ENCODE measurements around the gene CCDC102B.

The CCDC102B gene

GRCh38 chr18:68818584-68818983 is 20.7 kb downstream of the CCDC102B start:
- Histone ChIP-seq H3K9ac (ENCODE audit: low read length in 5 of 5) (no peak overlapping the region), H3K4me1 (ENCODE audit: control insufficient read depth in 5 of 5, insufficient read depth in 5 of 5, low read length in 5 of 5) (no peaks in the 10 kb centered on the region), H3K36me3 (ENCODE audit: control insufficient read depth in 5 of 5, insufficient read depth in 5 of 5, low read length in 5 of 5) (no peaks in the 10 kb centered on the region), H3K27ac (ENCODE audit: low read depth, low read length) (no peak overlapping the region), H3K9me3 (ENCODE audit: control insufficient read depth in 5 of 5, low read length in 5 of 5) (no peaks in the 10 kb centered on the region), H3K4me3 (ENCODE audit: low read depth in 1 of 5, low read length in 5 of 5) (no peak overlapping the region), H3K27me3 (ENCODE audit: control insufficient read depth in 5 of 5, insufficient read depth in 4 of 5, low read length in 5 of 5) (no peaks in the 10 kb centered on the region)

DNA sequence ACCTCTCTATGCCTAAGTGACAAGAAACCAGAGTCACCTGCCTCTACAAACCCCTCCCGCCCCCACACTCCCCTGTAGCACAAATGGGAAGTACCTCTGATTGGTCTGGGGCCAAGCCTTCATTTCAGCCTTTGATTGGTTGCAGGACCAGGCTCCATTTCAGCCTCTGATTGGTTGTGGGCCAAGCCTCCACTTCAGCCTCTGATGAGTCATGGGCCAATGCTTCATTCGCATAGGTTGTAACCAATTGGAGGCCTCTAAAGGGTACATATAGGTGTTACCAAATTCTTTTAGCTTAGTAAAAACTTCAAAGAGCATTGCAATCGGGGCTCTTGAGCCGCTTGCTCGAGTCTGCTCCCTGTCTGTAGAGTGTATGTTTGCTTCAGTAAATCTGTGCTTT is 25.0 kb downstream of the CCDC102B start:
- H3K36me3 ChIP-seq (ENCODE audit: control insufficient read depth in 5 of 5, insufficient read depth in 5 of 5, low read length in 5 of 5): no peaks in the 10 kb centered on the region
- H3K27me3 ChIP-seq (ENCODE audit: control insufficient read depth in 5 of 5, insufficient read depth in 4 of 5, low read length in 5 of 5): no peaks in the 10 kb centered on the region
- peaks cover 0 to 3% (median 0%) of the 10 kb centered on the region in 5 donors for H3K4me1 ChIP-seq (ENCODE audit: control insufficient read depth in 5 of 5, insufficient read depth in 5 of 5, low read length in 5 of 5)
- no peaks in the 10 kb centered on the region for H3K9me3 ChIP-seq (ENCODE audit: control insufficient read depth in 5 of 5, low read length in 5 of 5)
- H3K27ac ChIP-seq (ENCODE audit: low read depth, low read length): no peak overlapping the region
- no peak overlapping the region for H3K4me3 ChIP-seq (ENCODE audit: low read depth in 1 of 5, low read length in 5 of 5)
- H3K9ac ChIP-seq (ENCODE audit: low read length in 5 of 5): no peak overlapping the region

- H3K9ac ChIP-seq (ENCODE audit: low read length in 5 of 5): no peak overlapping the region
- H3K4me3 ChIP-seq (ENCODE audit: low read depth in 1 of 5, low read length in 5 of 5): no peak overlapping the region
- no peak overlapping the region for H3K27ac ChIP-seq (ENCODE audit: low read depth, low read length)
- H3K27me3 ChIP-seq (ENCODE audit: control insufficient read depth in 5 of 5, insufficient read depth in 4 of 5, low read length in 5 of 5): no peaks in the 10 kb centered on the region
- H3K9me3 ChIP-seq (ENCODE audit: control insufficient read depth in 5 of 5, low read length in 5 of 5): no peaks in the 10 kb centered on the region
- no peaks in the 10 kb centered on the region for H3K36me3 ChIP-seq (ENCODE audit: control insufficient read depth in 5 of 5, insufficient read depth in 5 of 5, low read length in 5 of 5)
- H3K4me1 ChIP-seq (ENCODE audit: control insufficient read depth in 5 of 5, insufficient read depth in 5 of 5, low read length in 5 of 5): peaks cover 0 to 7% (median 0%) of the 10 kb centered on the region in 5 donors
Observed at GRCh38 chr18:68826121-68826520, 28.2 kb downstream of the CCDC102B start.

GRCh38 chr18:68830256-68831045 is 32.6 kb downstream of the CCDC102B start:
- no peak overlapping the region for H3K27ac ChIP-seq (ENCODE audit: low read depth, low read length)
- H3K4me3 ChIP-seq (ENCODE audit: low read depth in 1 of 5, low read length in 5 of 5): no peak overlapping the region
- no peak overlapping the region for H3K9ac ChIP-seq (ENCODE audit: low read length in 5 of 5)
- no peaks in the 10 kb centered on the region for H3K9me3 ChIP-seq (ENCODE audit: control insufficient read depth in 5 of 5, low read length in 5 of 5)
- no peaks in the 10 kb centered on the region for H3K36me3 ChIP-seq (ENCODE audit: control insufficient read depth in 5 of 5, insufficient read depth in 5 of 5, low read length in 5 of 5)
- peaks cover 0 to 7% (median 0%) of the 10 kb centered on the region in 5 donors for H3K4me1 ChIP-seq (ENCODE audit: control insufficient read depth in 5 of 5, insufficient read depth in 5 of 5, low read length in 5 of 5)
- no peaks in the 10 kb centered on the region for H3K27me3 ChIP-seq (ENCODE audit: control insufficient read depth in 5 of 5, insufficient read depth in 4 of 5, low read length in 5 of 5)

- H3K9ac ChIP-seq (ENCODE audit: low read length in 5 of 5): no peak overlapping the region
- H3K36me3 ChIP-seq (ENCODE audit: control insufficient read depth in 5 of 5, insufficient read depth in 5 of 5, low read length in 5 of 5): no peaks in the 10 kb centered on the region
- peaks cover 0 to 7% (median 0%) of the 10 kb centered on the region in 5 donors for H3K4me1 ChIP-seq (ENCODE audit: control insufficient read depth in 5 of 5, insufficient read depth in 5 of 5, low read length in 5 of 5)
- no peak overlapping the region for H3K4me3 ChIP-seq (ENCODE audit: low read depth in 1 of 5, low read length in 5 of 5)
- no peaks in the 10 kb centered on the region for H3K9me3 ChIP-seq (ENCODE audit: control insufficient read depth in 5 of 5, low read length in 5 of 5)
- no peak overlapping the region for H3K27ac ChIP-seq (ENCODE audit: low read depth, low read length)
- H3K27me3 ChIP-seq (ENCODE audit: control insufficient read depth in 5 of 5, insufficient read depth in 4 of 5, low read length in 5 of 5): no peaks in the 10 kb centered on the region
Observed at GRCh38 chr18:68833756-68834155, 35.9 kb downstream of the CCDC102B start.

DNA sequence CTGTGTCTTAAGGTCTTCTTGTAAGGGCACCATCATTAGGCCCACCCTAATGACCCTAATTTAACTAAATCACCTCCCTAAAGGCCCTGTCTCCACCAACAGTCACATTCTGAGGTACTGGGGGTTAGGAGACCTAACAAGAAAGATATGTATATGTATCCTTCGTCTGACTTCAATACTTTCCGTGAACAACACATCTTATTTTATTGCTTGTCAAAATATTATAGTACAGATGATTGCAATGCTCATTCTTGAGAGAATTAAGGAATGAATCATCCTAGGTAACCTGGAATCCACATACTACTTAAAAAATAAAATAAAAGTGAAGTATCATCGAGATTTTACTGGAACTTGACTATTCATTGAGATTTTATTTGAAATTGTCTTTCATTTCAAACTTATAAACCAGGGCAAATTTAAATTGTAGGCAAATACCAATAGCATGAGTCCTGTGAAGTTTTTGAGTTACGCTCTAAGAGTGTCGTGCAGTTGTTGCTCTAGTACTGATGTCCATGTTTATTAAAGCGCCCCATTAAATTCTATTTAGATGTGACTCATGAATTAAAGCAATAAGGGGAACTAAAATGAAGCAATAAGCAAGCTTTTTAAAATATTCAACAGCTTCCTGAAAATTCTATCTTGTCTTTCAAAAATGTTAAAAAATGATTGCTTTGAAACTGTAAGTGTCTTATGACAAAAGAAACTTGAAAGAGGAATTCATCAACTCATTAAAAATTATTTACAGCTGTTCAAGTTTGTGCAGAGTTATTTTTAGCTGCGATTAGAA is 40.0 kb downstream of the CCDC102B start:
- H3K4me3 ChIP-seq (ENCODE audit: low read depth in 1 of 5, low read length in 5 of 5): no peak overlapping the region
- no peaks in the 10 kb centered on the region for H3K36me3 ChIP-seq (ENCODE audit: control insufficient read depth in 5 of 5, insufficient read depth in 5 of 5, low read length in 5 of 5)
- H3K4me1 ChIP-seq (ENCODE audit: control insufficient read depth in 5 of 5, insufficient read depth in 5 of 5, low read length in 5 of 5): peaks cover 0 to 7% (median 0%) of the 10 kb centered on the region in 5 donors
- no peak overlapping the region for H3K9ac ChIP-seq (ENCODE audit: low read length in 5 of 5)
- H3K27me3 ChIP-seq (ENCODE audit: control insufficient read depth in 5 of 5, insufficient read depth in 4 of 5, low read length in 5 of 5): no peaks in the 10 kb centered on the region
- H3K9me3 ChIP-seq (ENCODE audit: control insufficient read depth in 5 of 5, low read length in 5 of 5): no peaks in the 10 kb centered on the region
- no peak overlapping the region for H3K27ac ChIP-seq (ENCODE audit: low read depth, low read length)

DNA sequence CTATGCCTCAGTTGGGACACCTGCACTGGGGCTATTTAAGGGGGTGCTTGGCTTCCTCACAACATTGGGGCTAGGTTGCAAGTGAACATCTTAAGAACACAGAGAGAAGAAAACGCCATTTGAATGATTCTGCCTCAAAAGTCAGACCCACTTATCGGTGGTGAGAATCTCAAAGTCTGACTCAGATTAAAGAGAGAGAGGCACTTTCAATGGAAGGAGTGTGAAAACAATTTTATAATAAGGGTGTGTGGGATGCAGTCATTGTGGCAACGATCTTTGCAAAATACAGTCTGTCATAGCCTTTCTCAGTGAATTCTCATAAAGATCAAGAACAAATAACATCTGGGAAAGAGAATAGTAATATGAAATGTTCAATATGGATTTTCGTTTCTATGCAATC is 41.8 kb downstream of the CCDC102B start:
- peaks cover 0 to 7% (median 0%) of the 10 kb centered on the region in 5 donors for H3K4me1 ChIP-seq (ENCODE audit: control insufficient read depth in 5 of 5, insufficient read depth in 5 of 5, low read length in 5 of 5)
- no peaks in the 10 kb centered on the region for H3K36me3 ChIP-seq (ENCODE audit: control insufficient read depth in 5 of 5, insufficient read depth in 5 of 5, low read length in 5 of 5)
- H3K4me3 ChIP-seq (ENCODE audit: low read depth in 1 of 5, low read length in 5 of 5): no peak overlapping the region
- H3K9ac ChIP-seq (ENCODE audit: low read length in 5 of 5): no peak overlapping the region
- H3K27ac ChIP-seq (ENCODE audit: low read depth, low read length): no peak overlapping the region
- no peaks in the 10 kb centered on the region for H3K9me3 ChIP-seq (ENCODE audit: control insufficient read depth in 5 of 5, low read length in 5 of 5)
- H3K27me3 ChIP-seq (ENCODE audit: control insufficient read depth in 5 of 5, insufficient read depth in 4 of 5, low read length in 5 of 5): no peaks in the 10 kb centered on the region

DNA sequence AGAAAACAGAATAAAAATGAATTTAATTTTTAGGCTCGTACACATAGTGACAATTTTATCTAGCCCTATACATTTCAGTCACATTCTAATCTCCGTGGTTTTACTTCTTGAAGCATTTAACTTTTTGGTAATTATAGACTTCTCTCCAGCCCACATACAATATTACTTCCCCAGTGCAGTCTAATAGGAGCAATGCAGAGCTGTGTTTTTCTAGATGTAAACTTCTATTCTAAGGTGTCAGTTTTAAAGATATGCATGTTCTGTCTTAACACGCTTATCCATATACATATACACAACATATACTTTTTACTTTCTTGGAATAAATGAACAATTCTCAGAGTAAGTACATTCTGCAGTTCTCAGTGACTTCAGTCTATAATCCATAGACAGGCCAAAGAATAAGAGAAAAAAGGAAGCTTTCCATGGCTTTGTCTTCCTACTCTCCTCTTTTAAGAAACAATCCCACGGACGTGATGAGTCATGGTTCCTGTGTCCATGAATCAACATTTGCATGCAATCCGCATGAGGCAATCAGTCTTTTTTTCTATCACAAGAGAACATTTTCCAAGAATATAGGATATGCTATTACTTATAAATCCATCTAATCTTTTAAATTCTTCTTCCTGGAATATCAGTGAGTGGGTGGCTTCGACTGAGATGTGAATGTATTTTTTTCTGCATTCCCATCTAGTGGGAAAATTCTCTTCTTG is 42.8 kb downstream of the CCDC102B start:
- Histone ChIP-seq H3K36me3 (ENCODE audit: control insufficient read depth in 5 of 5, insufficient read depth in 5 of 5, low read length in 5 of 5) (no peaks in the 10 kb centered on the region), H3K27ac (ENCODE audit: low read depth, low read length) (no peak overlapping the region), H3K27me3 (ENCODE audit: control insufficient read depth in 5 of 5, insufficient read depth in 4 of 5, low read length in 5 of 5) (no peaks in the 10 kb centered on the region), H3K9me3 (ENCODE audit: control insufficient read depth in 5 of 5, low read length in 5 of 5) (no peaks in the 10 kb centered on the region), H3K4me1 (ENCODE audit: control insufficient read depth in 5 of 5, insufficient read depth in 5 of 5, low read length in 5 of 5) (peaks cover 0 to 7% (median 0%) of the 10 kb centered on the region in 5 donors), H3K4me3 (ENCODE audit: low read depth in 1 of 5, low read length in 5 of 5) (no peak overlapping the region), H3K9ac (ENCODE audit: low read length in 5 of 5) (no peak overlapping the region)

GRCh38 chr18:68841301-68841700 is 43.4 kb downstream of the CCDC102B start:
- no peaks in the 10 kb centered on the region for H3K36me3 ChIP-seq (ENCODE audit: control insufficient read depth in 5 of 5, insufficient read depth in 5 of 5, low read length in 5 of 5)
- H3K9me3 ChIP-seq (ENCODE audit: control insufficient read depth in 5 of 5, low read length in 5 of 5): no peaks in the 10 kb centered on the region
- no peak overlapping the region for H3K9ac ChIP-seq (ENCODE audit: low read length in 5 of 5)
- peaks cover 0 to 7% (median 0%) of the 10 kb centered on the region in 5 donors for H3K4me1 ChIP-seq (ENCODE audit: control insufficient read depth in 5 of 5, insufficient read depth in 5 of 5, low read length in 5 of 5)
- no peak overlapping the region for H3K4me3 ChIP-seq (ENCODE audit: low read depth in 1 of 5, low read length in 5 of 5)
- no peak overlapping the region for H3K27ac ChIP-seq (ENCODE audit: low read depth, low read length)
- no peaks in the 10 kb centered on the region for H3K27me3 ChIP-seq (ENCODE audit: control insufficient read depth in 5 of 5, insufficient read depth in 4 of 5, low read length in 5 of 5)

DNA sequence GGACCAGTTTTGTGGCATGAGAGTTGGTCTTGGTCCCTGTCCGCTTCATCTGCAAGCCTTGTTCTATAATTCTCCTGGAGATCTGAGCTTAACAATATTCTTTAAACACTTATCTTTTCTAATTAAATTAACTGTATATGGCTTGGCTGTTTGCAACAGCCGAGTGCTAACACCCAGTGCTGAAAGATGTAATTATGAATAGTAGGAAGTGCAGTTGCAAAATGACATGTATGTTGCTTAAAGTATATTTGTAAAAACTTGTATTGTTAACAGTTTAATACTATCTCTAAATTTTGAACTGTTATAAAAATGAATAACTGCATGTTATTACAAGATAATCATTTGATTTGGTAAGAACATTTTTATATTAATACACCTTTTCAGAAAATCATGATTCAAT is 45.1 kb downstream of the CCDC102B start:
- Histone ChIP-seq H3K4me3 (ENCODE audit: low read depth in 1 of 5, low read length in 5 of 5) (no peak overlapping the region), H3K27ac (ENCODE audit: low read depth, low read length) (no peak overlapping the region), H3K4me1 (ENCODE audit: control insufficient read depth in 5 of 5, insufficient read depth in 5 of 5, low read length in 5 of 5) (peaks cover 0 to 7% (median 0%) of the 10 kb centered on the region in 5 donors), H3K9ac (ENCODE audit: low read length in 5 of 5) (no peak overlapping the region), H3K36me3 (ENCODE audit: control insufficient read depth in 5 of 5, insufficient read depth in 5 of 5, low read length in 5 of 5) (no peaks in the 10 kb centered on the region), H3K9me3 (ENCODE audit: control insufficient read depth in 5 of 5, low read length in 5 of 5) (no peaks in the 10 kb centered on the region), H3K27me3 (ENCODE audit: control insufficient read depth in 5 of 5, insufficient read depth in 4 of 5, low read length in 5 of 5) (no peaks in the 10 kb centered on the region)
